GM19395 (cell line): Measurements from ENCODE around the gene SYNE1.
A peak's percentile ranks its signal among the peaks of the same experiment; 100 is the strongest.
"Not testable (repeated sequence)": the region's sequence is repeated elsewhere in the genome, so short reads cannot be mapped to it uniquely, and the experiment has no call there.

ENCODE experiments used
- ATAC-seq: cut with Tn5 transposase; IDR thresholded peaks from one replicate; pipeline ENCODE4 v1.9.1; 2021; ENCODE audit warnings: mild to moderate bottlenecking, moderate library complexity; ENCODE audit not compliant: unreplicated experiment

The SYNE1 gene

GRCh38 chr6:152435816-152436215, 201.3 kb downstream of the SYNE1 start:
- no peak for ATAC-seq

GRCh38 chr6:152432758-152433157, 204.4 kb downstream of the SYNE1 start:
- no peak for ATAC-seq

- no peak for ATAC-seq
These were observed 209.0 kb downstream of the SYNE1 start for GRCh38 chr6:152428126-152428525.

- no peak for ATAC-seq
These were observed 210.9 kb downstream of the SYNE1 start for GRCh38 chr6:152426276-152426675.

- peak; percentile 76 for ATAC-seq
These were observed 213.7 kb downstream of the SYNE1 start for GRCh38 chr6:152423216-152424103.

GRCh38 chr6:152421496-152421895, 215.7 kb downstream of the SYNE1 start:
- ATAC-seq = not testable (repeated sequence)

GRCh38 chr6:152420696-152421095, 216.5 kb downstream of the SYNE1 start:
- ATAC-seq = no peak

- no peak for ATAC-seq
These were observed 218.6 kb downstream of the SYNE1 start for GRCh38 chr6:152418551-152418950.

- ATAC-seq = no peak
These were observed 220.5 kb downstream of the SYNE1 start for GRCh38 chr6:152416652-152417051.

- no peak for ATAC-seq
These were observed 232.1 kb downstream of the SYNE1 start for GRCh38 chr6:152404936-152405595.

GRCh38 chr6:152404086-152404857, 232.9 kb downstream of the SYNE1 start:
- peak; percentile 67 for ATAC-seq

GRCh38 chr6:152402791-152403190, 234.4 kb downstream of the SYNE1 start:
- ATAC-seq = no peak

GRCh38 chr6:152401978-152402377, 235.2 kb downstream of the SYNE1 start:
- no peak for ATAC-seq

- no peak for ATAC-seq
These were observed 237.8 kb downstream of the SYNE1 start for GRCh38 chr6:152399399-152399798.

- no peak for ATAC-seq
These were observed 238.2 kb downstream of the SYNE1 start for GRCh38 chr6:152398993-152399392.

- ATAC-seq = no peak
These were observed 238.8 kb downstream of the SYNE1 start for GRCh38 chr6:152398316-152398715.

- no peak for ATAC-seq
These were observed 242.9 kb downstream of the SYNE1 start for GRCh38 chr6:152394303-152394702.

GRCh38 chr6:152391179-152391880, 245.8 kb downstream of the SYNE1 start:
- no peak for ATAC-seq

- ATAC-seq = no peak
These were observed 250.1 kb downstream of the SYNE1 start for GRCh38 chr6:152387091-152387490.

- no peak for ATAC-seq
These were observed 251.0 kb downstream of the SYNE1 start for GRCh38 chr6:152386131-152386530.
